MCF 10A (cell line): Measurements from ENCODE around the gene HAAO. TPM values are rescaled to one million over a fixed set of nuclear protein-coding genes. Genes with fewer than 3 reads are reported as not detected.

ENCODE experiments used
- BruUV-seq: library from RNA; stranded (reverse); fragments of 400-500 nt; replicated peaks from 2 replicates; lab custom pipeline; 2021; lab: Mats Ljungman, UMichigan
- CTCF ChIA-PET: fragments of 300-600 bp; sonication (Branson Sonifier 250); formaldehyde crosslinking; extraction: SDS; loops from one replicate; lab custom pipeline; 2021; ENCODE audit warnings: antibody characterized with exemption, inconsistent platforms; lab: Yijun Ruan, JAX
- POLR2A ChIA-PET: fragments of 300-600, 350-650 bp; sonication (Branson Sonifier 250); formaldehyde crosslinking; extraction: SDS; loops from one replicate; lab custom pipeline; 2020; ENCODE audit warnings: antibody characterized with exemption, inconsistent platforms; lab: Yijun Ruan, JAX
- DNase-seq: peaks from one replicate; pipeline ENCODE4 v3.0.0-alpha.2; 2018; ENCODE audit not compliant: unreplicated experiment
- H3K27ac Mint-ChIP-seq: one replicate; pipeline ENCODE4 v1.8.0; 2022; ENCODE audit warnings: mild to moderate bottlenecking, low read depth, mixed read lengths; ENCODE audit not compliant: unreplicated experiment
- H3K27me3 Mint-ChIP-seq: one replicate; pipeline ENCODE4 v1.8.0; 2022; ENCODE audit warnings: mixed read lengths; ENCODE audit not compliant: insufficient read depth, unreplicated experiment
- H3K36me3 Mint-ChIP-seq: one replicate; pipeline ENCODE4 v1.8.0; 2022; ENCODE audit warnings: mild to moderate bottlenecking, moderate library complexity, mixed read lengths; ENCODE audit not compliant: insufficient read depth, unreplicated experiment
- H3K4me1 Mint-ChIP-seq: one replicate; pipeline ENCODE4 v1.8.0; 2022; ENCODE audit warnings: mixed read lengths; ENCODE audit not compliant: insufficient read depth, unreplicated experiment
- H3K4me3 Mint-ChIP-seq: one replicate; pipeline ENCODE4 v1.8.0; 2022; ENCODE audit warnings: mild to moderate bottlenecking, moderate library complexity, mixed read lengths; ENCODE audit not compliant: unreplicated experiment
- H3K9me3 Mint-ChIP-seq: one replicate; pipeline ENCODE4 v1.8.0; 2022; ENCODE audit warnings: mixed read lengths; ENCODE audit not compliant: unreplicated experiment
- CTCF ChIP-seq: fragments of 200-600 bp; IDR thresholded peaks from one replicate; pipeline ENCODE4 v1.8.0; 2022; ENCODE audit warnings: antibody characterized with exemption, mild to moderate bottlenecking; ENCODE audit not compliant: unreplicated experiment
- intact Hi-C: fragments of 100-400 bp; cut with micrococcal nuclease; formaldehyde crosslinking; loops from 2 replicates; pipeline ENCODE4 v1.14.1; 2022
- total RNA-seq: library from RNA; stranded (reverse); gene quantifications from 2 replicates; pipeline ENCODE4 v1.2.3, GENCODE V29; 2022

Gene HAAO
- total RNA-seq, 1 experiment from 2014 or later, result not detected

GRCh38 chr2:42725657-42726056 lies 66.7 kb downstream of the HAAO start:
- Mint-ChIP-seq H3K9me3 (peaks cover under 1% of the 10 kb centered on the region), H3K4me1 (peaks cover 7% of the 10 kb centered on the region), H3K27me3 (no peaks in the 10 kb centered on the region), H3K4me3 (no peak overlapping the region), H3K27ac (no peak overlapping the region), H3K36me3 (no peaks in the 10 kb centered on the region)
- intact Hi-C loops, result no loop called here
- no peak for DNase-seq
- BruUV-seq, result no TSS peak
- ChIA-PET CTCF (interaction anchor here (0.5 to 0.6 kb wide), 2 partner anchors 22 to 294 kb away, joined by 3 to 4 read pairs; no protein-coding TSS in a partner anchor), POLR2A (interaction anchor here (1.1 kb wide), 1 partner anchor 12 kb away, joined by 4 read pairs; no protein-coding TSS in a partner anchor)
- TF ChIP-seq CTCF, result no peak

- no peak for TF ChIP-seq CTCF
- intact Hi-C loops, result no loop called here
- no peak for DNase-seq
- Mint-ChIP-seq H3K9me3 (no peaks in the 10 kb centered on the region), H3K27me3 (no peaks in the 10 kb centered on the region), H3K4me3 (no peak overlapping the region), H3K27ac (no peak overlapping the region), H3K36me3 (no peaks in the 10 kb centered on the region), H3K4me1 (peaks cover 7% of the 10 kb centered on the region)
- POLR2A ChIA-PET, result interaction anchor here (1.1 kb wide), 1 partner anchor 13 kb away, joined by 4 read pairs; no protein-coding TSS in a partner anchor
- CTCF ChIA-PET, result no interaction called here
- BruUV-seq, result no TSS peak
These were observed 67.5 kb downstream of the HAAO start for GRCh38 chr2:42724886-42725285.

- POLR2A ChIA-PET, result interaction anchor here (1.1 kb wide), 1 partner anchor 66 kb away, joined by 3 read pairs; no protein-coding TSS in a partner anchor
These were observed 68.9 kb downstream of the HAAO start for GRCh38 chr2:42723465-42723864.

More at GRCh38 chr2:42723465-42723864, 68.9 kb downstream of the HAAO start:
- no TSS peak for BruUV-seq
- H3K27ac Mint-ChIP-seq, result no peak overlapping the region
- no peak for TF ChIP-seq CTCF
- peaks cover 7% of the 10 kb centered on the region for H3K4me1 Mint-ChIP-seq
- H3K4me3 Mint-ChIP-seq, result no peak overlapping the region
- intact Hi-C loops, result no loop called here
- no peaks in the 10 kb centered on the region for H3K27me3 Mint-ChIP-seq
- no peak for DNase-seq
- H3K36me3 Mint-ChIP-seq, result no peaks in the 10 kb centered on the region
- no peaks in the 10 kb centered on the region for H3K9me3 Mint-ChIP-seq
- CTCF ChIA-PET, result no interaction called here
